Caco-2 (cell line): ENCODE results near the gene ST3GAL3. TPM values are rescaled to one million over a fixed set of nuclear protein-coding genes. Genes with fewer than 3 reads are reported as not detected.

Experiments used
- BruUV-seq: library from RNA; stranded (reverse); fragments of 400-500 nt; replicated peaks from 2 replicates; lab custom pipeline; 2021; lab: Mats Ljungman, UMichigan
- CTCF ChIA-PET: fragments of 300-600 bp; sonication (Branson Sonifier 250); formaldehyde crosslinking; loops from one replicate; lab custom pipeline; 2022; ENCODE audit warnings: antibody characterized with exemption; lab: Charles Lee
- POLR2A ChIA-PET: fragments of 300-600 bp; sonication (Branson Sonifier 250); formaldehyde crosslinking; loops from one replicate; lab custom pipeline; 2022; ENCODE audit warnings: antibody characterized with exemption; lab: Charles Lee
- DNase-seq, 2 experiments: peaks; one replicate each; pipeline versions ENCODE4 v3.0.0 to v3.0.0-alpha.2; 2020 to 2022
- H3K27me3 ChIP-seq: replicated peaks from 2 replicates; pipeline ENCODE4 v1.6.0; 2011; ENCODE audit warnings: low read length; ENCODE audit not compliant: control insufficient read depth, insufficient read depth
- H3K36me3 ChIP-seq: 2 replicates; pipeline ENCODE4 v1.5.1; 2011; ENCODE audit warnings: low read length; ENCODE audit not compliant: control insufficient read depth, insufficient read depth
- H3K4me1 ChIP-seq: fragments of 250-450 bp; sonication (Bioruptor Pico); 2 replicates; pipeline ENCODE4 v1.5.1; 2020; ENCODE audit warnings: mild to moderate bottlenecking
- H3K4me3 ChIP-seq: 2 replicates; pipeline ENCODE4 v1.5.1; 2011; ENCODE audit warnings: low read depth, mild to moderate bottlenecking, control low read depth, low read length
- H3K9me3 ChIP-seq: fragments of 250-450 bp; sonication (Bioruptor Pico); 2 replicates; pipeline ENCODE4 v1.5.1; 2020; ENCODE audit warnings: mild to moderate bottlenecking, moderate library complexity
- H3K27ac Mint-ChIP-seq: one replicate; pipeline ENCODE4 v1.8.0; 2022; ENCODE audit warnings: mixed read lengths; ENCODE audit not compliant: unreplicated experiment
- H3K27me3 Mint-ChIP-seq: one replicate; pipeline ENCODE4 v1.8.0; 2022; ENCODE audit warnings: mixed read lengths; ENCODE audit not compliant: insufficient read depth, unreplicated experiment
- H3K36me3 Mint-ChIP-seq: one replicate; pipeline ENCODE4 v1.8.0; 2022; ENCODE audit warnings: mild to moderate bottlenecking, mixed read lengths; ENCODE audit not compliant: insufficient read depth, unreplicated experiment
- H3K4me1 Mint-ChIP-seq: one replicate; pipeline ENCODE4 v1.8.0; 2022; ENCODE audit warnings: low read depth, mixed read lengths; ENCODE audit not compliant: unreplicated experiment
- H3K4me3 Mint-ChIP-seq: one replicate; pipeline ENCODE4 v1.8.0; 2022; ENCODE audit warnings: mild to moderate bottlenecking, moderate library complexity, mixed read lengths; ENCODE audit not compliant: unreplicated experiment
- H3K9me3 Mint-ChIP-seq: one replicate; pipeline ENCODE4 v1.8.0; 2022; ENCODE audit warnings: mixed read lengths; ENCODE audit not compliant: unreplicated experiment
- CTCF ChIP-seq, 2 experiments: fragments of 200-600 bp in 1 of 2; IDR thresholded peaks; 1 replicate in 1 of 2; 2 replicates in 1 of 2; pipeline versions ENCODE4 v1.5.1 to v1.8.0; 2011 to 2022; ENCODE audit warnings: antibody characterized with exemption in 1 of 2, control low read depth in 1 of 2, inconsistent platforms in 1 of 2, low read depth in 1 of 2, low read length in 1 of 2, mild to moderate bottlenecking in 1 of 2, moderate library complexity in 1 of 2; ENCODE audit not compliant: insufficient read depth in 1 of 2, severe bottlenecking in 1 of 2, unreplicated experiment in 1 of 2
- intact Hi-C: fragments of 100-400 bp; cut with micrococcal nuclease; formaldehyde crosslinking; loops from one replicate; pipeline ENCODE4 v1.10.0; 2022; ENCODE audit not compliant: unreplicated experiment
- total RNA-seq: library from RNA; stranded (reverse); gene quantifications from 2 replicates; pipeline ENCODE4 v1.2.3, GENCODE V29; 2022

ST3GAL3 gene
- total RNA-seq, 1 experiment from 2014 or later: 5.6 TPM

- no peaks in the 10 kb centered on the region for H3K4me1 ChIP-seq
- H3K9me3 ChIP-seq: no peaks in the 10 kb centered on the region
- ChIA-PET POLR2A (no interaction called here), CTCF (no interaction called here)
- DNase-seq: no peak
- TF ChIP-seq CTCF (IDR thresholded peaks at IDR 0.05; ENCODE audit: insufficient read depth in 1 of 2, low read depth in 1 of 2, low read length in 1 of 2, severe bottlenecking in 1 of 2, unreplicated experiment in 1 of 2): no peak
- no peaks in the 10 kb centered on the region for H3K27me3 Mint-ChIP-seq
- intact Hi-C loops: no loop called here
- no peaks in the 10 kb centered on the region for H3K36me3 ChIP-seq
- no peaks in the 10 kb centered on the region for H3K27me3 ChIP-seq
- no peaks in the 10 kb centered on the region for H3K36me3 Mint-ChIP-seq
- no TSS peak for BruUV-seq
- H3K9me3 Mint-ChIP-seq: no peaks in the 10 kb centered on the region
- no peaks in the 10 kb centered on the region for H3K4me1 Mint-ChIP-seq
- H3K27ac Mint-ChIP-seq: no peak overlapping the region
- no peak overlapping the region for H3K4me3 ChIP-seq
- no peak overlapping the region for H3K4me3 Mint-ChIP-seq
Measured at GRCh38 chr1:43866201-43866600, 158.9 kb downstream of the ST3GAL3 start.

- H3K27me3 Mint-ChIP-seq: no peaks in the 10 kb centered on the region
- no peak for DNase-seq
- ChIA-PET POLR2A (no interaction called here), CTCF (no interaction called here)
- no peaks in the 10 kb centered on the region for H3K4me1 Mint-ChIP-seq
- Histone ChIP-seq H3K36me3 (no peaks in the 10 kb centered on the region), H3K27me3 (no peaks in the 10 kb centered on the region), H3K4me1 (no peaks in the 10 kb centered on the region), H3K9me3 (no peaks in the 10 kb centered on the region), H3K4me3 (no peak overlapping the region)
- H3K9me3 Mint-ChIP-seq: no peaks in the 10 kb centered on the region
- no peak overlapping the region for H3K4me3 Mint-ChIP-seq
- no TSS peak for BruUV-seq
- intact Hi-C loops: no loop called here
- H3K36me3 Mint-ChIP-seq: no peaks in the 10 kb centered on the region
- TF ChIP-seq CTCF (IDR thresholded peaks at IDR 0.05; ENCODE audit: insufficient read depth in 1 of 2, low read depth in 1 of 2, low read length in 1 of 2, severe bottlenecking in 1 of 2, unreplicated experiment in 1 of 2): no peak
- H3K27ac Mint-ChIP-seq: no peak overlapping the region
Measured at GRCh38 chr1:43867976-43868740, 160.8 kb downstream of the ST3GAL3 start.

- H3K4me3 Mint-ChIP-seq: no peak overlapping the region
- no peak for DNase-seq
- H3K27me3 Mint-ChIP-seq: no peaks in the 10 kb centered on the region
- no peaks in the 10 kb centered on the region for H3K4me1 ChIP-seq
- TF ChIP-seq CTCF (IDR thresholded peaks at IDR 0.05; ENCODE audit: insufficient read depth in 1 of 2, low read depth in 1 of 2, low read length in 1 of 2, severe bottlenecking in 1 of 2, unreplicated experiment in 1 of 2): no peak
- H3K4me3 ChIP-seq: no peak overlapping the region
- no peaks in the 10 kb centered on the region for H3K36me3 ChIP-seq
- BruUV-seq: no TSS peak
- no peaks in the 10 kb centered on the region for H3K9me3 ChIP-seq
- no peaks in the 10 kb centered on the region for H3K36me3 Mint-ChIP-seq
- intact Hi-C loops: no loop called here
- H3K9me3 Mint-ChIP-seq: no peaks in the 10 kb centered on the region
- no peaks in the 10 kb centered on the region for H3K4me1 Mint-ChIP-seq
- no peak overlapping the region for H3K27ac Mint-ChIP-seq
- H3K27me3 ChIP-seq: no peaks in the 10 kb centered on the region
- ChIA-PET CTCF (no interaction called here), POLR2A (no interaction called here)
Measured at GRCh38 chr1:43868741-43869067, 161.4 kb downstream of the ST3GAL3 start.
